Activated CD4-positive, CD25-positive, alpha-beta regulatory T cell treated with anti-CD3 and anti-CD28 coated beads, Interleukin-2, amount 50 U/mL, for 16 hours (primary cell): ENCODE measurements around the gene ZP2.

Source experiments
- DNase-seq: peaks from one replicate; pipeline ENCODE4 v3.0.0-alpha.2; 2020; ENCODE audit warnings: low read depth, low spot score

The ZP2 gene

DNA sequence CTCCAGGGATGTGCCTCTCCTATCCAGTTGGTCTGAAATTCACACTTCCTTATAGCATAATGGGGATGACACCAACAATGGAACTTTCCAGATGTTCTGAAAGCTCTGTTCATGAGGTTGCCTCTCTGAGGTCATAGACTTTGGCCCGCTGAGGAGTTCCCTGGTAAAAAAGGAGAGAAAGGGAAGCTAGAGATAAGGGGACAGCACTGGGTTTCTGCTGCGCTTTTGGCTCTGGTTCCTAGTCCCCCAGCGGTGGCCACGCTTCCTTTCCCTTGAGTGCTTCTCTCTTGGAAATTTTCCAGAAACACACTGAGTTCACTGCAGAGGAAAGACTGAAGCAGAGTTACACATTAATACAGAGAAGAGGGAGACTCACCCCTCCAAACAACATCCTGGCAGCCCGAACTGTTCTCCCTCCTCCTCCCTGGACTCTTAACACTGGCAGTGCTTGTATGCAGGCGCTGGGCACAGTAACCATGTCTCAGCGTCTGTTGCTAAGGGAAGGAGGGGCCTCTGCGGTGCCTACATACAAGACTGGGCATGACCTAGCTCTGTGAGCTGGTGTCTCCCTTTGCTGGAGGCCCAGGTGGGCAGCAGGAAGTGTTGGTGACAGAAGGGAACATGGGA lies 60.9 kb downstream of the ZP2 start, which contains the start of gene DNAH3:
Gene DNAH3, minus strand, starts transcription at position 472 of the 627 bp plus-strand sequence. CDS start 527 bp downstream, outside the sequence.
- DNase-seq: no peak
